VCaP (cell line): ENCODE results near the gene EXOSC9.

Source experiments
- H3K27ac ChIP-seq: fragments of 450-650 bp; 2 replicates; pipeline ENCODE4 v1.5.1; 2017
- CTCF ChIP-seq: fragments of 450-650 bp; conservative IDR thresholded peaks from 2 replicates; pipeline ENCODE4 v1.5.1; 2017; ENCODE audit warnings: mild to moderate bottlenecking, moderate library complexity

Gene EXOSC9

DNA sequence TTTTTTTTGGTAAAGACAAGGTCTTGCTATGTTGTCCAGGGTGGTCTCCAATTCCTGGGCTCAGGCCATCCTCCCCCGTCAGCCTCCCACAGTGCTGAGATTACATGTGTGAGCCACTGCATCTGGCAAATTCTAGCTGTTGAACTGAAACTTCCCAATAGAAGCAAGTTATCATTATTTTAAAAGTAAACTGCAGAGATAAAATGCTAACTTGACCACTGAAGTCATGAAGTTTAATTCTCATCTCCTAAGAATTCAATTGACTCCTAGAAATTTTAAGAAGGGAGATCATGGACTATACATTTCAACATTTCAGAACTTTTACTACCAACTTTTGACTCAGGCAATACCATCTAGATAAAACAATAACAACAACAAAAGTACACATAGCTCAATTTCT, 11.7 kb upstream of the EXOSC9 start:
- H3K27ac ChIP-seq: no peak overlapping the region
- TF ChIP-seq CTCF: no peak

DNA sequence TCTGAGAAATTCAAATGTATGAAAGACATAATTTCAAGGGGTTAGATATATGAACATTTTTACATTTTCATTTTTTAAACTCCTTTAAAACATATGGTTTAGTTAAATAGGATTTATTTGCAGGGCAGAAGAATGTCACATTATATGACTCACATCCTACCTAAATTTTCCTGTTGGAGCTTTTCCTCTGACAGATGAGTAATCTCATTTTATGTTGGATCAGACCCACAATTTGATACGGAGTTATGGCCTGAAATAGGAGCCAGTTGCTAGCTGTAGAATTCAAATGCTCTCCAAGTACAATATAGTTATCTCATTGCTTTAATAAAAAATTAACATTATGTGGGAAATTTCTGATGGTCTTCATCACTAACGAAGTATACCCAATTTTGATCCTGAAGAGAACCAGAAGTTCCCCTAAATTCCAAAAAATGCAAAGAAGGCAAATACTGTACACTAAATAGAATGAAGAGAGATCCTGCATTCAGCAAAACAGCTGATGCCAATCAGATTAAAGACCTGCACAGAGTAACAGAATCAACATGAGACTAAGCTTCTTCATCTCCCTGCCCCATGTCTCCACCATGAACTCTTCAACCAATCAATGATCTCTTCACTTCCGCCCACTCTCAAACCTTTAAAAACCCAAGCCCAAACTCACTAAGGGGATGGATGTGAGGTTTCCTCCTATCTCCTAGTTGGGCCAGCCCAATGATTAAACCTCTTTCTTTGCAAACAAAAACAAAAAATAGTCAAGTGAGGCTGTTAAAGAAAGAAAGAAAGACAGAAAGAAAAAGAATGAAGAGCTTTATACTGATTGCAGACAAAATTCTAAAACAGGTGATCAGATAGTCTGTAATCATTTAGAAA, 10.9 kb upstream of the EXOSC9 start:
- TF ChIP-seq CTCF: no peak
- no peak overlapping the region for H3K27ac ChIP-seq

DNA sequence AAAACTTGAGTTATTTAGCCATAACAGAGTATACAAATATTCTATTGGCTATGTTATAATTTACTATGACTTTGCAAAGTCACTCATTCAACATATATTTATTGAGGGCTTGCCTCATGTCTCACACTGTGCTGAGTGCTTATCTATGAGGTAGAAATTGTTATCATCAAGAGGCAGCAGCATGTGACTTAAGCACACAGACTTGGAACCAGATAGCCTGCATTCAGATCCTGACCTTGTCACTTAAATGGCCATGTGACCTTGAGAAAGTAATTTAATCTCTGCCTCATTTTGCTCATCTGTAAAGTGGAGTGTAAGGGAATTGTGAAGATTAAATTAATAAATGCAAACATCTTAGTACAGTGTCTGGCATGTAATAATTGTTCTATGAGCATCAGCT, 10.1 kb upstream of the EXOSC9 start:
- TF ChIP-seq CTCF: no peak
- no peak overlapping the region for H3K27ac ChIP-seq

DNA sequence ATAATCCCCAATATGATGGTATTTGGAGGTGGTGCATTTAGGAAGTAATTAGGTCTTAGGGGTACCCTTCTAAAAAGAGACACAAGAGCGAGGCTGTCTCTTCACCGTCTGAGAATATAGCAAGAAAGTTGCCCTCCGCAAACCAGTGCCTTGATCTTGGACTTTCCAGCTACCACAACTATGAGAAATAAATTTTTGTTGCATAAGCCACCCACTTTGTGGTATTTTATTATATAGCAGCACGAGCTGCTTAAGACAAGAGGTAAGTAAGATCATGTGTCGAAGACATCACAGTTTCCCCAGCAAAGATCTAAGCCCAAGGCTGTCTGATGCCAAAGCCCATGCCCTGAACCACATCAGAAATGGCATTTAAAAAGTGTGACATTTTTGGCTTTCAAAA, 9.6 kb upstream of the EXOSC9 start:
- no peak for TF ChIP-seq CTCF
- no peak overlapping the region for H3K27ac ChIP-seq

- H3K27ac ChIP-seq: no peak overlapping the region
- TF ChIP-seq CTCF: no peak
Measured at GRCh38 chr4:121792966-121793365, 8.2 kb upstream of the EXOSC9 start.

- no peak overlapping the region for H3K27ac ChIP-seq
- TF ChIP-seq CTCF: no peak
Measured at GRCh38 chr4:121794505-121795188, 6.5 kb upstream of the EXOSC9 start.

DNA sequence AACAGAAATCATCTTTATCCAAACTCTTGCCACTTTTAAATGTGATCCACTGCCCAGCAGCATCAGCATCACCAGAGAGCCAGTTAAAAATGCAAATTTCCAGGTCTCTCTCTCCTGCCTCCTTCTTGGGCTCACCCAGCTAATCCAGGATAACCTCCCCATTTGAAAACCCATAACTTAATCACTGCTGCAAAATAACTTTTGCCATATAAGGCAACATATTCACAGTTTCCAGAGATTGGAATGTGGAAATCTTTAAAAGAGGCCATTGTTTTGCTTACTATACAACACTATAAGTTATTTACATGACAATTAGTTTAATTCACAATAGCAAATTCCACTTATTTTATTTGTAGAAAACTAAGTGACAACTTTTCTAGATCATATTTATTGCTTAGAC, 4.8 kb upstream of the EXOSC9 start:
- TF ChIP-seq CTCF: no peak
- H3K27ac ChIP-seq: no peak overlapping the region
